GM18502 (cell line): ENCODE results near the gene TAS2R31.

Experiments
- ATAC-seq: cut with Tn5 transposase; IDR thresholded peaks from one replicate; pipeline ENCODE4 v1.9.1; 2021; ENCODE audit warnings: mild to moderate bottlenecking; ENCODE audit not compliant: unreplicated experiment, poor library complexity

Gene TAS2R31

DNA sequence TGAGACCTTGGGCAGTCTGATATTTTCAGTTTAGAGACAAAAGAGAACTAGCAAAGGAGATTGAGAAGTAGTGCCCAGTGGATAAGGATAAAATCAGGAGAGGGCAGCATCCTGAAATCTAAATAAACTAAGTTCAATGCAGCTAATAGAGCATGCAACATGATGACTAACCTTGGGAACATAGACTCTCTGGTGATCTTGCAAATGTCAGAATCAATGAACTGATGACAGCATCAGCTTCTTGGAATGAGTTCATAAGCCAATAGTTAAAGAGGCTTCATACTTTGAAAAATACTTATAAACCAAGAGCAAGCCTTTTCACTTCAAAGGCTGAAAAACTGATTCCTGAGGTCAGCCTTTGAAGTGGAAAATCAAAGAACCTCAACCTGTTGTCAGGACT is 17.0 kb downstream of the TAS2R31 start:
- ATAC-seq = no peak

GRCh38 chr12:11007608-11008007 is 23.6 kb downstream of the TAS2R31 start:
- no peak for ATAC-seq

DNA sequence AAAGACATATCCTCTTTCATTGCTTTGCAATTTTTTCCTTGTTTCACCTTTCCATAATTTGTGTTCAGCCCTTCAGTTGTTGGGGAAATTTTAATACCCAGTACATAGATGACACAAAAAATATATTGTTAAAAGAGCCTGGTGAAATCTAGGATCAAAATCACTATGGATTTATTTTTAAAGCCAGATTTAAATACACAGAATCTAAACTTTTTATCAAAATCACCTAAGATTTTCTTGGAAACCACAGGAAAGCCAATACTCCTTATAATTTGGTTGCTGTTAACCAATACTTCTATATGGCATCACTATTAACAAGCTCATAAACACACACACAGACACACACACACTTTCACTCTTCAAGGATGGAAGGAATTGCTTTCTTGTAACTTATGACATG is 33.0 kb downstream of the TAS2R31 start, which contains the start of gene TAS2R20:
Gene TAS2R20 (minus strand): TSS at position 101 of the 400 bp plus-strand sequence. CDS start 429 bp downstream, outside the sequence.
- no peak for ATAC-seq

- ATAC-seq = no peak
These were observed 36.9 kb downstream of the TAS2R31 start for GRCh38 chr12:10994307-10994706.

- no peak for ATAC-seq
These were observed 42.1 kb downstream of the TAS2R31 start for GRCh38 chr12:10989107-10989506.

GRCh38 chr12:10986812-10987211 is 44.4 kb downstream of the TAS2R31 start, which contains the start of gene TAS2R50:
Gene TAS2R50 (minus strand): TSS chr12:10986912. CDS start chr12:10986860, 52 bp downstream.
- no peak for ATAC-seq

- no peak for ATAC-seq
These were observed 49.0 kb downstream of the TAS2R31 start for GRCh38 chr12:10982244-10982643.
